ENCODE measurements around the gene MCTP1. TPM values are rescaled to one million over a fixed set of nuclear protein-coding genes. Genes with fewer than 3 reads are reported as not detected.

MCTP1 gene
- total and polyA plus RNA-seq, 2 of the 8 experiments (the other 6 are each of a cell fraction or from before 2014, with no cell fraction given) = 0.56 to 3.4 TPM

DNA sequence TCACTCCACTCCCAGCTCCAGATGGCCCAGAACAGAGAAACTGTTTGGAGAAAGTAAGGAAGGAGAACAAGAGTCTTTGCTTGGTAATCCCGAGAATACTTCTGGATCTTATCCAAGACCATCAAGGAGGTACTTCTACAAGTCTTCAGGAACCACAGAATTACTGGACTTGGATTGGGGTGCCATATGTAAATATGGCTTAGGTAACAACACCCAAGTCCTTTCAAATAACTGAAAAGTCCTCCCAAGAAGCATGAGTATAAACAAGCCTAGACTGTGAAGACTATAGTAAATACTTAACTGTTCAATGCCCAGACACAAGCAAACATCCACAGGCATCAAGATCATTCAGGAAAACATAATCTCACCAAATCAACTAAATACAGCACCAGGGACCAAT lies 170.0 kb downstream of the MCTP1 start:
- Histone ChIP-seq H2BK120ac (replicated peaks; ENCODE audit: low read depth, low read length) (no peak overlapping the region), H3K4me2 (ENCODE audit: insufficient read depth in 1 of 2, low read depth in 2 of 2, low read length in 2 of 2) (no peak overlapping the region), H3K27ac (ENCODE audit: low read depth, low read length) (no peak overlapping the region), H2BK12ac (ENCODE audit: low read depth, low read length) (no peak overlapping the region), H2BK15ac (ENCODE audit: low read length) (no peak overlapping the region), H3K27me3 (replicated peaks in 1 of 4; ENCODE audit: control insufficient read depth in 3 of 4, extremely low read depth in 1 of 4, insufficient read depth in 3 of 4, low read length in 3 of 4) (no peaks in the 10 kb centered on the region), H3K23me2 (ENCODE audit: low read depth, low read length) (no peaks in the 10 kb centered on the region), H3K18ac (ENCODE audit: extremely low read depth, low read length) (no peak overlapping the region), H4K5ac (ENCODE audit: insufficient read length, low read depth, low read length) (no peak overlapping the region), H3K79me2 (ENCODE audit: control insufficient read depth in 1 of 2, insufficient read depth in 2 of 2, low read length in 2 of 2) (no peaks in the 10 kb centered on the region), H3K9me3 (ENCODE audit: insufficient read depth in 2 of 2, low read depth in 1 of 2, low read length in 1 of 2) (no peaks in the 10 kb centered on the region), H2BK5ac (ENCODE audit: low read depth, low read length) (no peak overlapping the region), H3K36me3 (ENCODE audit: control insufficient read depth in 2 of 4, insufficient read depth in 4 of 4, low read length in 3 of 4) (no peaks in the 10 kb centered on the region), H2AK5ac (ENCODE audit: low read depth, low read length) (no peak overlapping the region), H3K4me3 (ENCODE audit: extremely low read depth in 1 of 4, insufficient read depth in 2 of 4, low read depth in 3 of 4, low read length in 4 of 4) (no peak overlapping the region), H4K20me1 (replicated peaks in 1 of 2; ENCODE audit: control insufficient read depth in 1 of 2, insufficient read depth in 2 of 2, low read length in 2 of 2) (no peaks in the 10 kb centered on the region), H3K9ac (replicated peaks in 1 of 4; ENCODE audit: extremely low read depth in 1 of 4, low read depth in 3 of 4, low read length in 3 of 4) (no peak overlapping the region), H2BK20ac (ENCODE audit: low read length) (no peak overlapping the region), H3K14ac (ENCODE audit: insufficient read length) (no peak overlapping the region), H3K4ac (replicated peaks; ENCODE audit: insufficient read length, low read depth, low read length) (no peak overlapping the region), H3K4me1 (replicated peaks in 1 of 4; ENCODE audit: control insufficient read depth in 3 of 4, insufficient read depth in 4 of 4, low read length in 3 of 4) (peaks cover 0 to 7% (median 2%) of the 10 kb centered on the region in 4 experiments; a peak in 4 of 7 replicates), H3K23ac (ENCODE audit: insufficient read length) (no peak overlapping the region), H3K79me1 (ENCODE audit: low read depth, low read length) (no peaks in the 10 kb centered on the region), H4K91ac (replicated peaks; ENCODE audit: insufficient read length, low read length) (no peak overlapping the region), H4K8ac (ENCODE audit: extremely low read depth, insufficient read depth, low read length) (no peak overlapping the region), H3K56ac (replicated peaks; ENCODE audit: insufficient read length, low read depth, low read length) (no peak overlapping the region), H2AFZ (ENCODE audit: low read length) (no peak overlapping the region)
- CTCF ChIA-PET (ENCODE audit: partially characterized antibody) = interaction anchor here (0.8 to 1.3 kb wide), 3 partner anchors 34 to 145 kb away, joined by 3 read pairs; no protein-coding TSS in a partner anchor
- POLR2A ChIA-PET (ENCODE audit: partially characterized antibody) = no interaction called here
- WGBS, 2 experiments (ENCODE audit: extremely low coverage in 1 of 2, insufficient coverage in 1 of 2, insufficient read length in 1 of 2, insufficient replicate concordance in 2 of 2, low coverage in 1 of 2, low lambda C conversion rate in 2 of 2, missing lambda C conversion rate in 1 of 2) = 100% methylated on average over 1 of the region's 1 CpG; no CpG with 5 or more reads in 1 of the 2 experiments
- FAIRE-seq (no peak), DNase-seq (ENCODE audit: low read depth in 1 of 2, low spot score in 2 of 2) (no peak)
- no peak for TF ChIP-seq PHF8 (conservative IDR thresholded peaks at IDR 0.05; ENCODE audit: low read depth, low read length)
- TF ChIP-seq, protein P1, sequence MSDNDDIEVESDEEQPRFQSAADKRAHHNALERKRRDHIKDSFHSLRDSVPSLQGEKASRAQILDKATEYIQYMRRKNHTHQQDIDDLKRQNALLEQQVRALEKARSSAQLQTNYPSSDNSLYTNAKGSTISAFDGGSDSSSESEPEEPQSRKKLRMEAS (IDR thresholded peaks at IDR 0.05) = no peak
- TF ChIP-seq FOSL1 (IDR thresholded peaks at IDR 0.05; ENCODE audit: insufficient read depth, low read depth, low read length) = no peak
- TF ChIP-seq JUN (IDR thresholded peaks at IDR 0.05; ENCODE audit: low read depth, low read length) = no peak
- no peak for TF ChIP-seq TCF12 (IDR thresholded peaks at IDR 0.05; ENCODE audit: low read depth, low read length)

All from H1 (cell line).